Fibroblast of pulmonary artery (primary cell): Measurements from ENCODE around the gene SDC3.

Source experiments
- DNase-seq: peaks from one replicate; pipeline ENCODE4 v3.0.0-alpha.2; 2010; ENCODE audit warnings: low read depth
- H3K4me3 ChIP-seq: replicated peaks from 2 replicates; pipeline ENCODE4 v1.5.1; 2011; ENCODE audit warnings: low read depth, mild to moderate bottlenecking, control low read depth, low read length, moderate library complexity
- TF ChIP-seq, protein P1 (sequence below): IDR thresholded peaks from 2 replicates; pipeline ENCODE4 v1.5.1; 2011; ENCODE audit warnings: mild to moderate bottlenecking, control low read depth, low read length, inconsistent platforms; ENCODE audit errors: missing control alignments

SDC3 gene

GRCh38 chr1:30900486-30900885 lies 8.1 kb downstream of the SDC3 start:
- TF ChIP-seq, protein P1, sequence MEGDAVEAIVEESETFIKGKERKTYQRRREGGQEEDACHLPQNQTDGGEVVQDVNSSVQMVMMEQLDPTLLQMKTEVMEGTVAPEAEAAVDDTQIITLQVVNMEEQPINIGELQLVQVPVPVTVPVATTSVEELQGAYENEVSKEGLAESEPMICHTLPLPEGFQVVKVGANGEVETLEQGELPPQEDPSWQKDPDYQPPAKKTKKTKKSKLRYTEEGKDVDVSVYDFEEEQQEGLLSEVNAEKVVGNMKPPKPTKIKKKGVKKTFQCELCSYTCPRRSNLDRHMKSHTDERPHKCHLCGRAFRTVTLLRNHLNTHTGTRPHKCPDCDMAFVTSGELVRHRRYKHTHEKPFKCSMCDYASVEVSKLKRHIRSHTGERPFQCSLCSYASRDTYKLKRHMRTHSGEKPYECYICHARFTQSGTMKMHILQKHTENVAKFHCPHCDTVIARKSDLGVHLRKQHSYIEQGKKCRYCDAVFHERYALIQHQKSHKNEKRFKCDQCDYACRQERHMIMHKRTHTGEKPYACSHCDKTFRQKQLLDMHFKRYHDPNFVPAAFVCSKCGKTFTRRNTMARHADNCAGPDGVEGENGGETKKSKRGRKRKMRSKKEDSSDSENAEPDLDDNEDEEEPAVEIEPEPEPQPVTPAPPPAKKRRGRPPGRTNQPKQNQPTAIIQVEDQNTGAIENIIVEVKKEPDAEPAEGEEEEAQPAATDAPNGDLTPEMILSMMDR: no peak
- no peak for DNase-seq
- no peak overlapping the region for H3K4me3 ChIP-seq

DNA sequence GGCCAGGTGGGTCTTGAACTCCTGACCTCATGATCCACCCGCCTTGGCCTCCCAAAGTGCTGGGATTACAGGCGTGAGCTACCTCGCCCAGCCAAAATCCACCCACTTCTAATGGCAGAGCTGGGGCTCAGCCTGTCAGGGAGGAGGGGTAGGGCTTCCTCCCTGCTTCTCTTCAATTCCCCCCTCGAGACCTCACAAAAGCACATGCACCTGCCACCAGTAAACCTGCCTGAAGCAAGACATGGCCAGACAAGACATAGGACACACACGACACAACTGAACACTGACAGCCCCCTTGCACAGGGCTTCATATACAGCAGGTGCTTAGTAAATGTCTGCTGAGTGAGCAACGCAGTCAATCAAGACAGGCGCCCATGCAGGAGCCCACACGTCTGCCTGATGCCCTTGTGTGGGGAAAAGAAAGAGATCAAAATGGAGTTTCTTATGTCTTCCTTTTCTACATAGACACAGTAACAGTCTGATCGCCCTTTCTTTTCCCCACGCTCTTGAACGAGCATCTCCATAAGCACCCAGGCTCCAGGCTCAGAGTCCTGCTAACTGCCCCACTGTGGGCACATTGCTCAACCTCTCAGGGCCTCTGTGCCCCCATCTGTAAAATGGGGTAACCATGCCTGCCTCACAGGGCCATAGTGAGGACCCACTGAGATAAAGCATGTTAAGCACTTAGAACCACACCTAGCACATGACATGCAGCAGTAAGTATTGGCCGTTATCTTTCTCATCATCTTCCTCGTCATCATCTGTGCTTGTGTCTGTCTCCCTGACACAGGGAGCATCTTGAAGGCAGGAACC lies 8.8 kb downstream of the SDC3 start:
- TF ChIP-seq, protein P1: no peak
- no peak overlapping the region for H3K4me3 ChIP-seq
- no peak for DNase-seq

DNA sequence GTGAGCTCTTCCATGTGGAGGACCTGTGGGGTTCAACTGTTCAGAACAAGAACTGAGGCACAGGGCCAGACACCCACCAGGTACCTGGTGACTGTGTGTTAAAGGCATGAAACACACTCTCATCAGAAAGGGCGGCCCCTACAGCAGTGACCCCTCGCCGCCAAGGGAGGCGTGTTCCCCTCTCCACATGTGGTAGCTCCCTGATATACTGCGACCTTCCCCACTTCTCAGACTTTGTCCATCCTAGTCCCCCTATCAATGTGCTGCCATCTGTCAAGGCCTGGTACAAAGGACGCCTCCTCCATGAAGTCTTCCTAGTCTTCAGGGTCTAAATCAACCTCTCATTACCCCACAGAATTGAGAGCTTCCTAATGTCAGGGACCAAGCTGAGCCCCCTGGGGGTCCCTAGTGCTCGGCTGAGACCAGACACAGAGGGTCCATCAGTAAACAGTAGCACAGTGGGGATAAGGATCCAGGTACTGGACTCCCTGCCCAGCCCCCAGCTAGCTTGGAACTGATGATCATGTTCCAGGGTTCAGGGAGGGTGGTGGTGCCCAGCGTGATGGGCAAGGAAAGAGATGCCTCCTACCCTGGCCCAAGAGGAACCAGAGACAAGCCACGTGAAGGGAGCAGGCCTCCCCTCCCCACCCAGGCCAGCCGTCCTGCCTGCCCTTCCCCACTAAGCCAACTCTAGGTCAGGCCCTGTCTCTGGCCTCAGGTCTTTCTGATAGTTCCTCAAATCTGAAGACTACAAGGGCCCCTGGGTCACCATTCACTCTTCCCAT lies 10.3 kb downstream of the SDC3 start:
- TF ChIP-seq, protein P1: no peak

GRCh38 chr1:30896905-30897304 lies 11.7 kb downstream of the SDC3 start:
- no peak for DNase-seq
- no peak overlapping the region for H3K4me3 ChIP-seq
- TF ChIP-seq, protein P1: no peak

More for the DNA sequence above, 10.3 kb downstream of the SDC3 start:
- DNase-seq: no peak
- H3K4me3 ChIP-seq: no peak overlapping the region

DNA sequence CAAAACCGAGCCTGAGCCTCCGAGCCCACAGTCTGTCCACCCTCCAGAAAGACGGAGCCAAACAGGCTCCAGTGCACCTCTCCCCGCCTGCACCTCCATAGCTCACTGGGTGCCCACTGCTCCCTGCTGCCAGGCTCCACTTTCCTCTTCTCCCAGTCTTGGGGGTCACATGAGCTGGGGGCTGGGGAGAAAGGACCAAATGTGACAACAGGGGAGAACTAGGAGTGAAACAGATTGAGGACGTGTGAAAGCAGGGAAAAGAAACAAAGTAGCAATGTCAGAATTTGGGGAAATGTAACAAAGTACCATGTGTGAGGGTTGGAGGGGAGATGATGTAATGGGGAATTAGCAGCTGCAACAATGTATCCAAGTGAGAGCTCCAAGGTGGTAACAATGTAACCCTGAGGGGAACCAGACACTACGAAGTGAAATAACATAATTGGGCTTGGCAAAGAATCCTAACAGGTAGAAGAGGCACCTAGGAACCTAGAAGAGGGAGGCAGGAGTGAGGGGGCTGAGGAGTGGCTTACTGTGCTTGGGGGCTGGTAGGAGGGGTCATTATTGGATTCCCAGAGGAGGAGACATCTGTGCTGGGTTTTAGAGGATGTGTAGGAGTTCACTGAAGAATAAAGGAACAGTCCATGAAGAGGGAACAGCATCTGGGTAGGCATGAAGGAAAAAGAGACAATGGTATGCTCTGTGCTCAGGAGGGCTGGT lies 12.5 kb downstream of the SDC3 start:
- TF ChIP-seq, protein P1: no peak
- no peak overlapping the region for H3K4me3 ChIP-seq
- DNase-seq: no peak

- H3K4me3 ChIP-seq: no peak overlapping the region
- no peak for DNase-seq
- TF ChIP-seq, protein P1: no peak
These were observed 13.1 kb downstream of the SDC3 start for GRCh38 chr1:30895382-30895943.
